Body of pancreas (tissue), 4 donors: Measurements from ENCODE around the gene YBEY. TPM values are rescaled to one million over a fixed set of nuclear protein-coding genes. Genes with fewer than 3 reads are reported as not detected.

Experiments used
- ATAC-seq: fragments of 150-250 bp; one replicate; pipeline ENCODE4 v1.9.1; 2016
- DNase-seq, 4 donors: peaks; one replicate each; pipeline ENCODE4 v3.0.0-alpha.2; 2019
- H3K27ac ChIP-seq, 4 donors: fragments of 200-600 bp; sonication (generic); 1 replicate in 3 of 4; 2 replicates in 1 of 4; pipeline versions ENCODE4 v1.5.1 to v1.6.1; 2016 to 2019; ENCODE audit warnings: mild to moderate bottlenecking in 1 of 4, mixed read lengths in 1 of 4, moderate library complexity in 1 of 4
- H3K27me3 ChIP-seq, 2 donors: fragments of 200-600 bp; sonication (generic); one replicate each; pipeline ENCODE4 v1.6.0; 2016; ENCODE audit warnings: mild to moderate bottlenecking in 1 of 2
- H3K36me3 ChIP-seq, 2 donors: fragments of 200-600 bp; sonication (generic); replicated peaks in 1 of 2; 2 replicates each; pipeline ENCODE4 v1.5.1; 2016; ENCODE audit warnings: low read depth in 2 of 2; ENCODE audit not compliant: insufficient read depth in 1 of 2
- H3K4me1 ChIP-seq: fragments of 200-600 bp; sonication (generic); one replicate; pipeline ENCODE4 v1.6.0; 2016
- H3K4me3 ChIP-seq, 2 donors: fragments of 200-600 bp; sonication (generic); 1 replicate in 1 of 2; 2 replicates in 1 of 2; pipeline ENCODE4 v1.5.1; 2016 to 2019
- H3K9me3 ChIP-seq, 3 donors: fragments of 200-600 bp; sonication (generic); 1 replicate in 2 of 3; 2 replicates in 1 of 3; pipeline ENCODE4 v1.5.1; 2016
- CTCF ChIP-seq, 7 experiments: fragments of 450-650 bp in 4 of 7; fragments of 200-600 bp in 3 of 7; sonication (generic) in 3 of 7; IDR thresholded peaks; one replicate each; pipeline ENCODE4 v1.5.1; 2016 to 2019; ENCODE audit warnings: antibody characterized with exemption in 7 of 7
- POLR2A ChIP-seq, 3 donors: fragments of 450-650 bp; IDR thresholded peaks; one replicate each; pipeline ENCODE4 v1.6.1; 2016; ENCODE audit warnings: antibody characterized with exemption in 3 of 3, mild to moderate bottlenecking in 2 of 3
- WGBS, 2 donors: methylation state at CpG; one replicate each; pipeline ENCODE4 v1.1.5; 2017; 5-methylcytosine and 5-hydroxymethylcytosine counted together
- intact Hi-C: fragments of 100-400 bp; cut with DNase I; formaldehyde crosslinking; loops from one replicate; pipeline ENCODE4 v1.15.1; 2023
- total RNA-seq, 2 donors: library from RNA; depleted of rRNA; stranded (reverse); fragments of >200 nt; gene quantifications; one replicate each; pipeline ENCODE4 v1.1.0, GENCODE V29; 2016

The YBEY gene
- total RNA-seq, 2 donors from 2014 or later, result 4.9 to 15.2 TPM

- TF ChIP-seq POLR2A (IDR thresholded peaks at IDR 0.05) (no peak), CTCF (IDR thresholded peaks at IDR 0.05) (no peak)
- H3K36me3 ChIP-seq, result peaks cover 4 to 46% of the 10 kb centered on the region in 2 donors
- DNase-seq (no peak), ATAC-seq (no peak)
- H3K27me3 ChIP-seq, result no peaks in the 10 kb centered on the region
- H3K4me3 ChIP-seq, result no peak overlapping the region
- intact Hi-C loops, result no loop called here
- WGBS, 2 donors, result 90% methylated on average over 3 of the region's 3 CpGs
- no peaks in the 10 kb centered on the region for H3K4me1 ChIP-seq
- no peaks in the 10 kb centered on the region for H3K9me3 ChIP-seq
- no peak overlapping the region for H3K27ac ChIP-seq
Observed at GRCh38 chr21:46243960-46244361, 42.2 kb upstream of the YBEY start.

GRCh38 chr21:46244602-46245001, 41.5 kb upstream of the YBEY start:
- H3K27ac ChIP-seq, result no peak overlapping the region
- no peaks in the 10 kb centered on the region for H3K27me3 ChIP-seq
- no peak for DNase-seq
- 80 to 96% methylated on average over 1 to 8 of the region's 8 CpGs for WGBS, 2 donors
- peaks cover 4 to 48% of the 10 kb centered on the region in 2 donors for H3K36me3 ChIP-seq
- intact Hi-C loops, result no loop called here
- no peaks in the 10 kb centered on the region for H3K9me3 ChIP-seq
- no peaks in the 10 kb centered on the region for H3K4me1 ChIP-seq
- no peak for ATAC-seq
- no peak overlapping the region for H3K4me3 ChIP-seq
- TF ChIP-seq CTCF (IDR thresholded peaks at IDR 0.05) (no peak), POLR2A (IDR thresholded peaks at IDR 0.05) (no peak)

- no peak for DNase-seq
- WGBS, 2 donors, result 60 to 97% methylated on average over 3 of the region's 3 CpGs
- Histone ChIP-seq H3K36me3 (peaks cover 4 to 53% of the 10 kb centered on the region in 2 donors), H3K9me3 (no peaks in the 10 kb centered on the region), H3K4me3 (no peak overlapping the region), H3K27me3 (no peaks in the 10 kb centered on the region), H3K27ac (no peak overlapping the region), H3K4me1 (no peaks in the 10 kb centered on the region)
- intact Hi-C loops, result no loop called here
- TF ChIP-seq POLR2A (IDR thresholded peaks at IDR 0.05), result no peak
- TF ChIP-seq CTCF (IDR thresholded peaks at IDR 0.05), result no peak
- ATAC-seq, result no peak
Observed at GRCh38 chr21:46245213-46245915, 40.8 kb upstream of the YBEY start.

GRCh38 chr21:46246345-46246744, 39.8 kb upstream of the YBEY start:
- Histone ChIP-seq H3K36me3 (peaks cover 4 to 54% of the 10 kb centered on the region in 2 donors), H3K4me1 (no peaks in the 10 kb centered on the region), H3K4me3 (no peak overlapping the region), H3K9me3 (no peaks in the 10 kb centered on the region), H3K27me3 (no peaks in the 10 kb centered on the region), H3K27ac (no peak overlapping the region)
- ATAC-seq (no peak), DNase-seq (no peak)
- intact Hi-C loops, result no loop called here
- TF ChIP-seq CTCF (IDR thresholded peaks at IDR 0.05), result no peak
- no peak for TF ChIP-seq POLR2A (IDR thresholded peaks at IDR 0.05)
- WGBS, 2 donors, result 75 to 85% methylated on average over 6 of the region's 6 CpGs
